Right cardiac atrium (tissue), 5 donors: ENCODE results near the gene APLP2. TPM values are rescaled to one million over a fixed set of nuclear protein-coding genes. Genes with fewer than 3 reads are reported as not detected.

ENCODE experiments used
- polyA plus RNA-seq: library from polyadenylated mRNA; stranded (reverse); fragments of 200-250 nt; gene quantifications from one replicate; pipeline ENCODE4 v1.2.3, GENCODE V29; 2013
- total RNA-seq, 4 donors: library from RNA; stranded (reverse); fragmentation: NEBNext Ultra II Directional; extraction: Animal tissue kit (Norgen Biotek cat#: 25700); gene quantifications; one replicate each; pipeline ENCODE4 v1.2.1, GENCODE V29; 2021
- donor health status: healthy with polysubstance abuse.
- donor health status: DM: no; HTN: yes; CAD: no.
- donor health status: DM: no; HTN: no; CAD: no.
- donor health status: DM: no; HTN: yes; CAD: no; lungs with severe emphysema.
- donor health status: DM: yes; HTN: yes; CAD: no.

Gene APLP2
- total and polyA plus RNA-seq, 5 donors, result 228 to 375 (median 330) TPM

Other genes with a start within 250 kb of the APLP2 start
- gene NFRKB, start 174.3 kb upstream of the APLP2 start, total RNA-seq, result 10 to 100 TPM in 2 of 4 donors, 1 to 10 TPM in 2; 9.1 to 11.7 (median 10.3) TPM
- gene NFRKB, start 174.3 kb upstream of the APLP2 start, polyA plus RNA-seq, result 4.2 TPM
- gene PRDM10, start 67.1 kb upstream of the APLP2 start, total RNA-seq, result 1 to 10 TPM; 4.9 to 7.2 (median 6.3) TPM
- 1.6 TPM for gene PRDM10, start 67.1 kb upstream of the APLP2 start, polyA plus RNA-seq
- gene ST14, start 89.9 kb downstream of the APLP2 start, total RNA-seq, result 1 to 10 TPM; 1.0 to 2.8 (median 1.4) TPM
- gene ST14, start 89.9 kb downstream of the APLP2 start, polyA plus RNA-seq, result 0.61 TPM
- gene ZBTB44, start 245.0 kb downstream of the APLP2 start, total RNA-seq, result 10 to 100 TPM; 42.9 to 47.0 (median 46.2) TPM
- gene ZBTB44, start 245.0 kb downstream of the APLP2 start, polyA plus RNA-seq, result 16.2 TPM